K562 (cell line): ENCODE data around the gene FOXO3. TPM values are rescaled to one million over a fixed set of nuclear protein-coding genes. Genes with fewer than 3 reads are reported as not detected.

Source experiments
- CHD2 ChIP-seq: IDR thresholded peaks from 2 replicates; pipeline ENCODE4 v1.6.1; 2011; ENCODE audit warnings: low read depth, low read length
- GABPA ChIP-seq: fragments of 200-800 bp; sonication (Bioruptor generic); conservative IDR thresholded peaks from 2 replicates; pipeline ENCODE4 v1.6.1; 2016; ENCODE audit warnings: low read depth, missing genetic modification characterization, missing compliant biosample characterization
- KLF1 ChIP-seq: fragments of 450-650 bp; IDR thresholded peaks from 2 replicates; pipeline ENCODE4 v1.6.1; 2016; ENCODE audit warnings: missing genetic modification characterization, missing compliant biosample characterization
- MITF ChIP-seq: IDR thresholded peaks from 2 replicates; pipeline ENCODE4 v1.6.1; 2014; ENCODE audit warnings: antibody characterized with exemption
- MNT ChIP-seq, 2 experiments: fragments of 450-650 bp; conservative IDR thresholded peaks; 2 replicates each; pipeline ENCODE4 v1.6.1; 2017; ENCODE audit warnings: mild to moderate bottlenecking in 2 of 2, moderate library complexity in 2 of 2
- NCOA1 ChIP-seq: fragments of 450-650 bp; IDR thresholded peaks from 2 replicates; pipeline ENCODE4 v1.6.1; 2016; ENCODE audit warnings: low read depth
- OTX1 ChIP-seq: fragments of 450-650 bp; formaldehyde crosslinking; IDR thresholded peaks from 2 replicates; pipeline ENCODE4 v1.4.0; 2022; ENCODE audit warnings: mild to moderate bottlenecking
- PKNOX1 ChIP-seq: fragments of 450-650 bp; IDR thresholded peaks from 2 replicates; pipeline ENCODE4 v1.6.1; 2016
- POLR2AphosphoS2 ChIP-seq: IDR thresholded peaks from 2 replicates; pipeline ENCODE4 v1.6.1; 2012; ENCODE audit warnings: low read length, improper control_type of control experiment
- RBBP5 ChIP-seq: fragments of 200-600 bp; sonication (generic); IDR thresholded peaks from 2 replicates; pipeline ENCODE4 v1.6.1; 2012; ENCODE audit warnings: borderline replicate concordance, mild to moderate bottlenecking, low read length, control low read depth, inconsistent platforms; ENCODE audit not compliant: insufficient read depth, poor library complexity, severe bottlenecking
- RHOXF2B ChIP-seq: fragments of 250-450 bp; sonication (Bioruptor Pico); conservative IDR thresholded peaks from 2 replicates; pipeline ENCODE4 v1.5.1; 2021
- TAF15 ChIP-seq: fragments of 200-400 bp; formaldehyde crosslinking; IDR thresholded peaks from 2 replicates; pipeline ENCODE4 v1.6.1; 2017; ENCODE audit warnings: mild to moderate bottlenecking, low read depth, low read length, moderate library complexity
- ZFX ChIP-seq: sonication (generic); formaldehyde crosslinking; IDR thresholded peaks from 2 replicates; pipeline ENCODE4 v1.8.0; 2022; ENCODE audit warnings: mild to moderate bottlenecking, missing genetic modification reagents, moderate library complexity
- ZNF143 ChIP-seq: sonication (generic); formaldehyde crosslinking; IDR thresholded peaks from 2 replicates; pipeline ENCODE4 v1.9.0; 2022; ENCODE audit warnings: mild to moderate bottlenecking, missing genetic modification reagents
- ZNF232 ChIP-seq: sonication (generic); formaldehyde crosslinking; IDR thresholded peaks from 2 replicates; pipeline ENCODE4 v1.8.0; 2022; ENCODE audit warnings: mild to moderate bottlenecking, missing genetic modification reagents
- ZNF318 ChIP-seq, 2 experiments: fragments of 450-650 bp; IDR thresholded peaks; 2 replicates each; pipeline ENCODE4 v1.6.1; 2016; ENCODE audit warnings: mild to moderate bottlenecking in 2 of 2, borderline replicate concordance in 1 of 2, low read depth in 1 of 2, moderate library complexity in 1 of 2
- polyA plus RNA-seq, 8 experiments: library from polyadenylated mRNA; depleted of rRNA in 4 of 8; stranded (reverse) in 5 of 8; unstranded in 3 of 8; fragments of >200 nt; fragmentation: Nextera tagmentation in 2 of 8; fragmentation: Illumina TruSeq in 1 of 8; extraction: Ambion mirVana in 2 of 8; extraction: Trizol in 1 of 8; gene quantifications; 2 replicates each; pipeline versions ENCODE4 v1.2.1 to v1.2.3, GENCODE V29; 2011 to 2014; ENCODE audit warnings: inconsistent platforms in 1 of 8, missing spikeins in 1 of 8
- total RNA-seq, 7 experiments: library from RNA; depleted of rRNA in 6 of 7; stranded (reverse); fragments of >200 nt in 6 of 7; fragmentation: Illumina TruSeq in 2 of 7; extraction: Trizol in 2 of 7; gene quantifications; 2 replicates each; pipeline versions ENCODE4 v1.2.1 to v1.2.3, GENCODE V29; 2011 to 2021; ENCODE audit warnings: low replicate concordance in 1 of 7

Gene FOXO3
- total and polyA plus RNA-seq, 9 of the 15 experiments (the other 6 are each of a cell fraction or from before 2014, with no cell fraction given) = 3.0 to 14.6 (median 6.0) TPM

GRCh38 chr6:108589244-108589791 lies 28.6 kb downstream of the FOXO3 start (continued):
- 0 out of 4 replicates have a peak, but pooled peaks of 1 of the 2 experiments have one; percentile 34 for TF ChIP-seq MNT (conservative IDR thresholded peaks at IDR 0.05)
- no peak for TF ChIP-seq ZNF318 (IDR thresholded peaks at IDR 0.05; ENCODE audit: borderline replicate concordance in 1 of 2, low read depth in 1 of 2)
- TF ChIP-seq TAF15 = no peak
- no peak for TF ChIP-seq POLR2AphosphoS2
- TF ChIP-seq OTX1 = no peak
- no peak for TF ChIP-seq KLF1 (tag)
- TF ChIP-seq RHOXF2B (CRISPR knock-in tag) = no peak
- peak; percentile 54 for TF ChIP-seq ZFX (CRISPR knock-in tag)
- no peak for TF ChIP-seq CHD2
- TF ChIP-seq ZNF143 (CRISPR knock-in tag) = no peak
- peak; percentile 44; the same call in 1 of the 2 replicates for TF ChIP-seq GABPA (tag)
- no peak for TF ChIP-seq MITF
- peak; percentile 32 for TF ChIP-seq RBBP5
- TF ChIP-seq ZNF232 (CRISPR knock-in tag) = no peak
- TF ChIP-seq NCOA1 = peak; percentile 46; the same call in 1 of the 2 replicates
- peak; percentile 46; the same call in 1 of the 2 replicates for TF ChIP-seq PKNOX1
